ENCODE results near the gene NEMP1. TPM values are rescaled to one million over a fixed set of nuclear protein-coding genes. Genes with fewer than 3 reads are reported as not detected.

The NEMP1 gene
- total and polyA plus RNA-seq, 2 of the 13 experiments (the other 11 are each of a cell fraction or from before 2014, with no cell fraction given), result 11.4 to 12.9 TPM

- TF ChIP-seq FOXP1 (IDR thresholded peaks at IDR 0.05) (peak; percentile 72), FOXP1 (CRISPR knock-in tag; IDR thresholded peaks at IDR 0.05) (no peak), ZNF782 (CRISPR knock-in tag; IDR thresholded peaks at IDR 0.05; ENCODE audit: borderline replicate concordance) (no peak), GPN1 (CRISPR knock-in tag; IDR thresholded peaks at IDR 0.05; ENCODE audit: borderline replicate concordance) (no peak), AHR (CRISPR knock-in tag; IDR thresholded peaks at IDR 0.05) (no peak), NFYC (CRISPR knock-in tag; IDR thresholded peaks at IDR 0.05) (peak; percentile 95), POGK (CRISPR knock-in tag; conservative IDR thresholded peaks at IDR 0.05) (peak; percentile 73), AGO1 (IDR thresholded peaks at IDR 0.05; ENCODE audit: low read depth, low read length, poor library complexity, severe bottlenecking) (no peak), SNAPC2 (CRISPR knock-in tag; IDR thresholded peaks at IDR 0.05) (peak; percentile 85; the same call in 1 of the 2 replicates), ZBTB21 (CRISPR knock-in tag; IDR thresholded peaks at IDR 0.05) (no peak), ZZZ3 (CRISPR knock-in tag; IDR thresholded peaks at IDR 0.05; ENCODE audit: borderline replicate concordance) (no peak), ZNF703 (CRISPR knock-in tag; IDR thresholded peaks at IDR 0.05; ENCODE audit: borderline replicate concordance) (no peak), ZNF749 (CRISPR knock-in tag; IDR thresholded peaks at IDR 0.05; ENCODE audit: borderline replicate concordance) (no peak), ZNF609 (CRISPR knock-in tag; IDR thresholded peaks at IDR 0.05; ENCODE audit: borderline replicate concordance) (no peak), ZNF770 (CRISPR knock-in tag; IDR thresholded peaks at IDR 0.05) (no peak)
These were observed at the start of gene NEMP1 (continued) for GRCh38 chr12:57078519-57079404.

Measured in HepG2 (cell line).